ENCODE measurements around the gene LRP10.
"Not testable (repeated sequence)": the region's sequence is repeated elsewhere in the genome, so short reads cannot be mapped to it uniquely, and the experiment has no call there.

The LRP10 gene

GRCh38 chr14:22908601-22909000 lies 37.1 kb downstream of the LRP10 start:
- no peak for TF ChIP-seq CTCF (IDR thresholded peaks at IDR 0.05; ENCODE audit: low read depth, low read length, missing control alignments)
- Histone ChIP-seq H3K27ac (no peak overlapping the region), H3K4me3 (ENCODE audit: low read depth, low read length) (no peak overlapping the region), H3K36me3 (replicated peaks) (peaks cover 52% of the 10 kb centered on the region), H3K27me3 (replicated peaks) (no peaks in the 10 kb centered on the region)
- DNase-seq, result no peak
- in situ Hi-C loops (cut with HindIII; ENCODE audit: low pct_ligation_motif_present, low sequenced_read_pairs), result no loop called here

GRCh38 chr14:22910916-22911315 lies 39.4 kb downstream of the LRP10 start:
- no peak for TF ChIP-seq CTCF (IDR thresholded peaks at IDR 0.05; ENCODE audit: low read depth, low read length, missing control alignments)
- Histone ChIP-seq H3K27ac (no peak overlapping the region), H3K27me3 (replicated peaks) (no peaks in the 10 kb centered on the region), H3K4me3 (ENCODE audit: low read depth, low read length) (no peak overlapping the region), H3K36me3 (replicated peaks) (peaks cover 33% of the 10 kb centered on the region)
- DNase-seq, result no peak
- in situ Hi-C loops (cut with HindIII; ENCODE audit: low pct_ligation_motif_present, low sequenced_read_pairs), result no loop called here

- H3K4me3 ChIP-seq (ENCODE audit: low read depth, low read length); in situ Hi-C loops (cut with HindIII; ENCODE audit: low pct_ligation_motif_present, low sequenced_read_pairs); H3K36me3 ChIP-seq (replicated peaks); H3K27me3 ChIP-seq (replicated peaks); H3K27ac ChIP-seq; DNase-seq: not testable (repeated sequence)
These were observed 43.3 kb downstream of the LRP10 start for GRCh38 chr14:22914836-22915235.

GRCh38 chr14:22915886-22916521 lies 44.5 kb downstream of the LRP10 start:
- TF ChIP-seq CTCF (IDR thresholded peaks at IDR 0.05; ENCODE audit: low read depth, low read length, missing control alignments), result no peak
- Histone ChIP-seq H3K36me3 (replicated peaks) (peaks cover 10% of the 10 kb centered on the region), H3K27ac (no peak overlapping the region), H3K27me3 (replicated peaks) (no peaks in the 10 kb centered on the region), H3K4me3 (ENCODE audit: low read depth, low read length) (no peak overlapping the region)
- DNase-seq, result no peak
- in situ Hi-C loops (cut with HindIII; ENCODE audit: low pct_ligation_motif_present, low sequenced_read_pairs), result no loop called here

- TF ChIP-seq CTCF (IDR thresholded peaks at IDR 0.05; ENCODE audit: low read depth, low read length, missing control alignments), result no peak
- peak within 1 kb of the TSS; percentile 93 for H3K4me3 ChIP-seq (ENCODE audit: low read depth, low read length)
- H3K27me3 ChIP-seq (replicated peaks), result no peaks in the 10 kb centered on the region
- H3K36me3 ChIP-seq (replicated peaks), result peaks cover 34% of the 10 kb centered on the region
- DNase-seq, result peak; percentile 100
- H3K27ac ChIP-seq, result peak within 1 kb of the TSS; percentile 98
- in situ Hi-C loops (cut with HindIII; ENCODE audit: low pct_ligation_motif_present, low sequenced_read_pairs), result no loop called here
These were observed 47.5 kb downstream of the LRP10 start, which contains the start of gene RBM23 for GRCh38 chr14:22918804-22919600. Gene RBM23 (minus strand): TSS chr14:22919149.

GRCh38 chr14:22919601-22919921 lies 48.0 kb downstream of the LRP10 start:
- peaks cover 40% of the 10 kb centered on the region for H3K36me3 ChIP-seq (replicated peaks)

More at GRCh38 chr14:22919601-22919921, 48.0 kb downstream of the LRP10 start:
- DNase-seq, result no peak
- TF ChIP-seq CTCF (IDR thresholded peaks at IDR 0.05; ENCODE audit: low read depth, low read length, missing control alignments), result no peak
- peak overlapping the region; percentile 43 for H3K4me3 ChIP-seq (ENCODE audit: low read depth, low read length)
- peak overlapping the region; percentile 56 for H3K27ac ChIP-seq
- in situ Hi-C loops (cut with HindIII; ENCODE audit: low pct_ligation_motif_present, low sequenced_read_pairs), result no loop called here
- H3K27me3 ChIP-seq (replicated peaks), result no peaks in the 10 kb centered on the region
